Stimulated activated CD8-positive, alpha-beta memory T cell treated with anti-CD3 and anti-CD28 coated beads, Interleukin-12 subunit alpha, Interleukin-12 subunit beta, amount 100 ng/mL, for 24 hours (primary cell): ENCODE data around the gene RNASEL.

Source experiments
- DNase-seq: peaks from one replicate; pipeline ENCODE4 v3.0.0-alpha.2; 2020; ENCODE audit errors: extremely low read depth

RNASEL gene

DNA sequence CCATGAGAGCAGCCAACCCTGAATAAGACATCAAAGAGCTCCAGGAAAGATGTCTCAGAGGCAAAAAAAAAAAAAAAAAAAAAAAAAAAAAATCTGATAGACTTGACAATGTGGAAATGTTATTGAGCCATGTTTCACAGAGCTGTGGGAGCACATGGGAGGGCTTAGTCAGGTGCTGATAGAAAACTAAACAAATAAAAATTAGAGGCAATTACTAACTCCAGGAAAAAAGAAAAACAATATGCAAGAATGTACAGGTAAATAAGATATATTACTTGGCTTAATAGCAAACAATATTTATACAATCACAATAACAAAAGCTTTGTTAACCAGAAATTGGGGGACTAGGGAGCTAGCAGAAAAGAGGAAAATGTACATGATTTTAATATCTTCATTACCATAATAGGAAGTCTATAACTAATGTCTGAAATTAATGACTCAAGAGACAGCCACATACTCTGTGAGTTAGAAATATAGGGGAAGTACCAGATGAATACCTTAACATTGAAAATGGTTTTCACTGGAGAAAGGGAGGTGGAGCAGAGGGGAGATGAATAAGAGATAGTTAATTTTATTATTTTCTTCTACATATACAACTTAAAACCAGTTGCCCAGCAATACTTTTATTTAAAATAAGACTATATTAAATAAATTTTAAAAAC lies 32.0 kb upstream of the RNASEL start:
- no peak for DNase-seq

DNA sequence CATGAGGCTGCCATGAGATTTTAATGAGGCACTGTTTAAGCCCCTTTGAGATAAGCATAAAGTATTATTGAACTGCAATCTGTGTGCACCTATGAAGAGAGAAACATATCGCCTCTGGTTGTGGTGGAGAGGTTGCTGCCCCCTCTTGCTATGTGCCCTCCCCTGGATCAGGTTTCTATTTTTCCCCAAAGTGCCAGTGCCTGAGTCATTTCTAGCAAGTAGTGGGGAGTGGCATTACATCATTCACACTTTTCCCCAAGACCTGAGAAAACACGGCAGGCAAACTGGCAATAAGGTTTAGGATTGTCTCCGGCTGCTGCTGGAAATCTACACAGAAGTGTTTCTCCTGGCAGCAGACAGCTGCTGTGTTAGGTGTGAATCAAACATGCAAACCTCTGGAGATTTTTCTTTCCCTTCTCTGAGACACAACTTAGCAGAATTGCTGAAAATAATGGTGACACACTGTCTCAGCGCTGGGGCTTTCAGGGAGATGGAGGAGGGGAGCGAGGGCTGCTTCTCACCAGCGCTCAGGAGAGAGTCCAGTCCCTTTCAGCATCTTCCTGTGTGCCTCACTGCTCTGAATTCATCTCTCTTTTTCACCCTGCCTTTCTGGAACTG lies 28.8 kb upstream of the RNASEL start:
- DNase-seq, result no peak

DNA sequence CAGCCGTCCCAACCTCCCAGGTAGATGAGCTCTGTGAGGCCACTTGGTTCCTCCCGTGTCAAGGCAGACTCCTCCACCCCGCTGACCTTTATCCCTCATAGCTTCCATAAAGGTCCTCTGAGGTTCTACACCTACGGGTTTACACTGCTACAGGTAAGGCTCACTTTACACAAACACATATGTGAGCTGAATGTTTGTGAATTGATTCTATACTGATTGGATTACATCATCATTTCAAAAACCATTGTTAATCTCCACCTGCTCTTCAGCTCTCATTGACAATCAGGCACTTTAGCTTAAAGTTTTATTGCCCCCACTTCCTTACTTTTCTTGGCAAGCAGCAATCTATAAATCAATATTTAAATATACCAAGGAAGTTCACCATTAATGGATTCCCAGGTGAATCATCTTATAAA lies 28.0 kb upstream of the RNASEL start:
- DNase-seq, result no peak

DNA sequence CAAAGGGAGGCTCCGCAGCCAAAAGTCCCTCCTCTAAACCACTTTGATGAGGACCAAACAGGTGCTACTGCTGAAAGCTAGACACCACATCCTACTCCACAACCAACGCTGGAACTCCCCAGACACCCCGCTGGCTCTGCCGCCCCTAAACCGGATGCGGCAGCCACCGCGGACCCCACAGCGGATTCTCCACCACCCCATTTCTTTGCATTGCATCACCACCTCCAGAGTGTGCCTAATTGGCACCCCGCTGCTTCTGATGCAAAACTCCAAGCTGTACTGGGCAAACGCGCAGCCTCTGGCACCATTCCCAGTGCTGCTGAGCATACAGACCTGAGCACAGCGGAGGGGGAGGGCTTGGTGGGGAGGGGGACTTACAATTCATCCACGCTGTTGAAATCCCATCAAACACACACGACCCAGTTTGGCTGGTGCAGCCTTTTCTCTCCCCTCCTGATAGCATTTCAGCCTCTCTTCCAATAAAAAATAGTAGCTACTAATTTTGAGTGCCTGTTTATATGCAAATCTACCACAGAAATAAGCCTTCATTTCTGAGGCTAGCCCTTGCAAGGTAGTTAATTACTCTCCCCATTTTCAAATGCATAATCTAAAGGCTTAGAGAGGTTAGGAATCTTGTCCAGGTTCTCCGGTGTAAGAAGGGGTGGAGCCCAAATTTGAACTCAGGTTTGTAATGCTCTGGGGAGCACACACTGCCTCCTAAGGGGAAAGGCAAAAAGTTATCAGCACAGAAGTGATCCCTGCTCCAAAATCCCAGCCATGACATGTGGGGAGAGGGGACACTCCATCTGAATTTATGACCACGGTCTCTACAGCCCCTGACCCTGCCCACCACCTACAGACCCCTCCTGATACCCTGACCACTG lies 27.3 kb upstream of the RNASEL start:
- DNase-seq, result peak; percentile 59

DNA sequence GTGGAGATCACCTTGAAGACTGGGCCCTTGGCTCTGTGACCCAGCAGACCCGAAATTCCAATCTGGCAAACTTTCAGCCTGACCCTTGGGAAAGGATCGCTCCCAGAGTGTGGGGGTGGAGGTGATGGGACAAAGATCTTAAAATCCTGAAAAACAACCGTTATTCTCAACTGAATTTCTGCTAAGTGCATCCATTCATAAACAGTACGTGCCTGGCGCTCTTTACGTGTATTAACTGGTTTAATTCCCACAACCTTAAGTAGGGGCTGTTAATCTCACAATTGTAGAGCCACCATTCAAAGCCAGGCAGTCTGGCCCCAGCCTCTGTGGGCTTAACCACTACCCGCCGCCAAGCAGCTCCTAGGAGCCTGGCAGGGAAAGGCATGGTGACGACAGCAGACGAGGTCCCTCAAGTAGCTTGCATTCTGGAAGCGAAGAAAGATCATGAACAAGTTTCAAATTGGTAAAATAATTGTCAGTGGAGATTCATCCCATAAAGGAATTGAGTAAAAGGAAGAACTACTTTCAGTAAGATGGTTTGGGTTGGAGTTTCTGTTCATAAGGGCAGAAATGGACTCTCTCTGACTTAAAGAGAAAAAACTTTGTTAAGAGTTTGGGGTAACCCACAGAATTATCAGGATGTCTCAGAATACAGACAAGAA lies 26.5 kb upstream of the RNASEL start:
- no peak for DNase-seq

DNA sequence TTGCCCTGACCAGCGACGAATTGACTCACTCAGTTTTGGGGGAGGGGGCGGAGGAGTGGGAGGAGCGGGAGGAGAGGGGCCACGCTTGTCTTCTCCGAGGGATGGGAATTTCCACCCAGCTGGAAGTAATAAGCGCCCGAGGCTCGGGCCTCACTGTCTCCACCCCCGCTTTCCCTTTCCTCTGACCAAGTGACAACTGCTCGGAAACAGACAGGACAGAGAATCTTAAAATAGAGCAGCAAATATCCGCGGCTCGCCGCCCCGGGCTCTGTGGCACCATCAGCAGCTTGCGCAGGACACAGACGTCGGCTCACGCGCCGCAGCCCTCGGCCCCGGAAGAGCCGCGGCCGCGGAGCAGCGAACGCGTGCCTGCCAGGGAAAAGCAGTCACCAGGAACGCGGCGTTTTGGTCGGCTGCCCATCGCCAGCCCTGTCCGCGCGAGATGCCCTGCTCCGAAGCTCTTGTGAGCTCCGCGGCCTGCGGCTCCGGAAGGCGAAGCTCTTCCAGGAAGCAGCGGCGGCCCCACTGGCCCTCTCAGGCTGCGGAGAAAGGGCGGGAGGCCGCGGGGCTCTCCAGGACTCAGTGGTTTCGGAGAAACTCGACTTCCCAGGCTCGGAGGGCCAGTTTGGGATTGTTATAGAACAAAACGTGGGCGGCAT lies 25.9 kb upstream of the RNASEL start:
- DNase-seq, result no peak

DNA sequence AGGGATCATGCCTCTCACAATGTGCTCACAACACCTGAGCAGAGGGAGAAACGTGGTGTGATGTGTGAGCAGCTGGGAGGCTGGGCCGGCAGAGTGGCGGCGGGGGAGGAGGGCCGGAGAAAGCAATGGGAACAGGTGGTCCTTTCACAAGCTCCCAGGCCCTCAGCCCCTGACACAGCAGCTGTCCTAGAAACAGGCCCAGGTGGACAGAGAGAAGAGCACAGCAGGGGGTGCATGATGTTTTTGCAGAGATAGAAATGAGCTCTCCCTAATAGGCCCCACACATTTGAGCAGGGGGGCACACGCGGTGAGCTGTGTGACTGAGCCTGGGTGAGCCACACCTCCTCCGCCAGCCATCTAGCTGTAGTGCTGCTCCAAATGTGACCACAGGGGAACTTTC lies 22.7 kb upstream of the RNASEL start:
- DNase-seq, result no peak

DNA sequence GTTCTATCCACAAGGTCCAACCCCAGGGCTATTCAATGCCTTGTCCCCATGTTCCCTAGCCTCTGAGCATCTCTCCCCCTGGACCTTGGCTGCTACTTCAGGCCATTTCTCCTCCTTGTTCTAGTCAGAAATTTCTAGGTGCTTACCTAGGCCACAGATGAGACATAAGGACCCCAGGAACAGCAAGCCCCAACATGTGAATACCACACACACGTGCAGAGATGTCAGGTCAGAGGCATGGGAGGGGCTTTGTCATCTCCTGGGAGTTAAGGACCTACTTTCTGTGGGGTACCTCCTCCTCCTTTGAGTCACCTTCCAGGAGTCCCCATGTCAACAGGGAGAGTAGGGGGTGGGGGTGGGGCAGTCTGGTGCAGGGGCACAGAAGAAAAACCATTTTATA lies 22.3 kb upstream of the RNASEL start:
- DNase-seq, result no peak

GRCh38 chr1:182610606-182611194 lies 21.6 kb upstream of the RNASEL start:
- no peak for DNase-seq

DNA sequence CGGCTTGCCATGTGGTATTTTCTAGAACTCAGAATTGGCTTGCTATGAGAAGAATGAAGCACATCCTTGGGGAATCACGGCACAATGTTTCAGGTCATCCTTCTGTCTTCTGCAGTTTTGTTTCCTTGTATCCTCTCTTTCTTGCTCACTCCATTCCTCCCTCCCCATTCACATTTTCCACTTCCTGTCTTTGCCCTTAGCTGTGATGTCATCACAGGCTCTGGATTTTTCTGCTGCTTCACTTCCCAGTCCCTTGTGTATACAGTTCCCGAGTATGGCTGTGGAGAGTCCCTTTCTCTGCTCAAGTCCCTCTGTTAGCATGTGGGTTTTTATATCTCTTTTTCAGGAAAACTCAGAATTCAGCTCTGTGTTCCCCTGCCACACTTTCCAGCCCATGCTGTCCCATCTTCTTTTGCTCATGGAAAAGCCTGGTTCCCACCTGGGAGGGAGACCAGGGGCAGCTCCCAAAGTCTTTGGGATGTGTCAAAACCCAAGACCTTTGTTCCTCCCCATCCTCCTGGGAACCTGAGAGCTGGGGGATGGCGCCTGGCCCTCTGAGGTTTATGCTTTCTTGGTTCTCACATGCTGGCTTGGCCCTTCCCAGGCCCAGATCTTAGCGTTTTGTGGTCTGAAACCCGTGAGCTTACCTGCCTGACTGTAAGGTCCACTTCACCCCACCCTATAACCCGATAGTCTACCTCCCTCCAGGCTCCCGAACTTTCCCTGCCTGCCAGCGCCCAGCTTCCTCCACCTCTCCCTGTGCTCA lies 20.0 kb upstream of the RNASEL start:
- no peak for DNase-seq

DNA sequence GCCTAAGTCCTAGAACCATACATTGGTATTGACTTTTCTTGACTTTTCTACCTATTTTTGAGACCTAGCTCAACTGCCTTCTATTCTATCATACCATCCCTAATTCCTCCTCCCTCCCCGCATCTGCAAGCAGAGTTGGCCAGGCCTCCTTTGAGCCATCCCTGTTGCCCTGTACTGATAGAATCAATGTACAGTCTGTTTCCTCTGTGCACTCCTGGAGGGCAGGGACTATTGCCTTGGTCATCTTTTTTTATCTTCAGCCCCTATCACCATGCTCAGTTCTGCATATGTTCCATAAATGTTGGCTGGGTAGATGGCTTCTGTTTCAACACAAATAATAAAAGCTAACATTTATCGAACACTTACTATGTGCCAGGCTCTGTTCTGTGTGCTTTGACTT lies 19.2 kb upstream of the RNASEL start:
- DNase-seq, result no peak

- DNase-seq, result no peak
Observed at GRCh38 chr1:182607566-182607965, 18.5 kb upstream of the RNASEL start.

GRCh38 chr1:182604175-182605164 lies 15.4 kb upstream of the RNASEL start, which contains the start of gene RGS16:
Gene RGS16 (minus strand): TSS chr1:182604389. CDS start chr1:182604259, 130 bp downstream.
- peak; percentile 87 for DNase-seq

- DNase-seq, result no peak
Observed at GRCh38 chr1:182603646-182604174, 14.7 kb upstream of the RNASEL start.

DNA sequence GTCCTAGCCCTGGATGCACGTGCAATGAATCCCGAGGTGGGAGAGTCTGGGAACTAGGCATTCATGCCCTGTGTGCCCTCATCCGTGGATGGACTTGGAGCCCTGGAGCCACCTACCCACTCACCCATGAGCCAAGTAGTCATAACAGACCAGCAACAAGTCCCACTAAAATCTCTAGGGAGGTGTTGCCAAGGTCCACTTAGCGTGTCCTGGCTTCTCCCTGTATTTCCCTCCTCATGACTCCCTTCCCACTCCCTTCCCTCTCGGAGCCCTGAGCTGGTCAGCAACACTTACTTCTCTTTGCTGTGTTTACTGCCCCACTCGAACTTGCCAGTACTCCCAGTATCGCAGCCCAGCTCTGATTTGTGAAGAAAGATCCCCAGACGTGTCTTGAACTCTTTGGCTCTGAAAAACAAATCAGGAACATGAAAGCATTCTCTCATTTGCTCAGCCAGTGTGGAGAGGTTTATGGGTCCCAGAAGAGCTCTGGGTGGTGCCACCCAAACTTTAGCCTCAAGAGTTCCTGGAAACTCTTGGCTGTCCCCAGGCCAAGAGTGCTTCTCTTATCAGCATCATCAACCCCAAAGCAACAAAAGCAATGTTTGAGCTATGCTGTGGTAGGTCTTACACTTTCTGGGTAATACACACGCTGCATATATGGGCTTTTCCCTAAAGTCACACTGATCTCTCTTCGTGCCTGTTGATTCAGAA lies 14.0 kb upstream of the RNASEL start:
- no peak for DNase-seq

- DNase-seq, result no peak
Observed at GRCh38 chr1:182601913-182602312, 12.9 kb upstream of the RNASEL start.

GRCh38 chr1:182601416-182601786 lies 12.3 kb upstream of the RNASEL start:
- peak; percentile 21 for DNase-seq

DNA sequence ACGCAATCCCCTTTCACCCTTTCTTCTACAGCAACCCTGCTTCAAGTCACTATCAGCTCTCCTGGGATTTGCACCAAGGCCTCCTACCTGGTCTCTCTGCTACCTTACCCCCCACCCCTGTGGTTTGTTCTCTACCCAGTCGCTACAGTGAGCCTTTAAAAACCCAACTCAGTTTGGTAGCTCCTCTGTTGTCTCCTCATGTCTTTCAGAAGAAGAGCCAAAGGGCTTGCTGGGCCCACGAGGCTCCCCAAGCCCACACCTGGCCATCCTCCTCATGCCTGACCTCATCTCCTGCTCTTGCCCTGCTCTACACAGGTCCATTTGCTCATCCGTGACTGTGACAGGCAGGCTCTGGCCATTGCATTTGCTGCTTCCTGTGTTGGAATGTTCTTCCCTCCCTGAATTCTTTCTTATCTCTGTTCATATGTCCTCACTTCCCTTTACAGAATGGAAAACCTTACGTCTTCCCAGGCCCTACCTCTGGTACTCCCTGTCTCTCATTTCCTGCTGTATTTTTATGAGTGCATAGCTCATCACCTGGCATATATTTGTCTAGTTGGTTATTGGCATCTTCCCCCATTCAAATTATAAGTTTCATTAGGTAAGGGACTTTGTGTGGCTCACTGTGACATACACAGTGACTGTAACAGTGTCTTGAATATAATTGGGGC lies 11.8 kb upstream of the RNASEL start:
- no peak for DNase-seq
